GM21381 (cell line): Measurements from ENCODE around the gene SHC3.

ENCODE experiments used
- ATAC-seq: cut with Tn5 transposase; IDR thresholded peaks from one replicate; pipeline ENCODE4 v1.9.1; 2021; ENCODE audit warnings: mild to moderate bottlenecking, moderate library complexity; ENCODE audit not compliant: unreplicated experiment

Gene SHC3

GRCh38 chr9:88966894-88967676 lies 211.5 kb downstream of the SHC3 start:
- ATAC-seq = no peak

- ATAC-seq = no peak
These were observed 213.1 kb downstream of the SHC3 start for GRCh38 chr9:88965473-88965872.

- no peak for ATAC-seq
These were observed 218.0 kb downstream of the SHC3 start for GRCh38 chr9:88960632-88961031.

- no peak for ATAC-seq
These were observed 218.7 kb downstream of the SHC3 start for GRCh38 chr9:88959727-88960469.

- ATAC-seq = no peak
These were observed 221.1 kb downstream of the SHC3 start for GRCh38 chr9:88957526-88957925.
